Hepatocyte (in vitro differentiated cells): ENCODE data around the gene LRRC36. TPM values are rescaled to one million over a fixed set of nuclear protein-coding genes. Genes with fewer than 3 reads are reported as not detected.

ENCODE experiments used
- DNase-seq: peaks from one replicate; pipeline ENCODE4 v3.0.0-alpha.2; 2016; ENCODE audit warnings: low spot score
- H2AFZ ChIP-seq: fragments of 200-600 bp; sonication (generic); 2 replicates; pipeline ENCODE4 v1.6.0; 2016; ENCODE audit warnings: antibody characterized with exemption, mild to moderate bottlenecking
- H3K27ac ChIP-seq: fragments of 200-600 bp; sonication (generic); 2 replicates; pipeline ENCODE4 v1.5.1; 2016; ENCODE audit warnings: mild to moderate bottlenecking
- H3K27me3 ChIP-seq: fragments of 200-600 bp; sonication (generic); 2 replicates; pipeline ENCODE4 v1.6.1; 2016
- H3K36me3 ChIP-seq: fragments of 200-600 bp; sonication (generic); replicated peaks from 2 replicates; pipeline ENCODE4 v1.5.1; 2016; ENCODE audit warnings: low read depth; ENCODE audit not compliant: insufficient read depth
- H3K4me1 ChIP-seq: fragments of 200-600 bp; sonication (generic); 2 replicates; pipeline ENCODE4 v1.5.1; 2016; ENCODE audit warnings: mild to moderate bottlenecking, moderate library complexity; ENCODE audit not compliant: insufficient read depth
- H3K4me2 ChIP-seq: fragments of 200-600 bp; sonication (generic); 2 replicates; pipeline ENCODE4 v1.6.0; 2016
- H3K4me3 ChIP-seq: fragments of 200-600 bp; sonication (generic); 2 replicates; pipeline ENCODE4 v1.5.1; 2016; ENCODE audit warnings: mild to moderate bottlenecking
- H3K79me2 ChIP-seq: fragments of 200-600 bp; sonication (generic); 2 replicates; pipeline ENCODE4 v1.6.0; 2017; ENCODE audit warnings: mild to moderate bottlenecking
- H3K9me2 ChIP-seq: fragments of 200-600 bp; sonication (generic); replicated peaks from 2 replicates; pipeline ENCODE4 v1.6.0; 2017; ENCODE audit warnings: mild to moderate bottlenecking; ENCODE audit not compliant: insufficient read depth
- H3K9me3 ChIP-seq: fragments of 200-600 bp; sonication (generic); 2 replicates; pipeline ENCODE4 v1.5.1; 2016; ENCODE audit warnings: low read depth, mild to moderate bottlenecking
- H4K20me1 ChIP-seq: fragments of 200-600 bp; sonication (generic); 2 replicates; pipeline ENCODE4 v1.6.0; 2016; ENCODE audit warnings: mild to moderate bottlenecking; ENCODE audit not compliant: insufficient read depth, poor library complexity, severe bottlenecking
- EZH2 ChIP-seq: fragments of 200-600 bp; sonication (generic); IDR thresholded peaks from 2 replicates; pipeline ENCODE4 v1.6.1; 2016; ENCODE audit warnings: antibody characterized with exemption, mild to moderate bottlenecking, borderline replicate concordance
- EZH2phosphoT487 ChIP-seq: fragments of 200-600 bp; sonication (generic); IDR thresholded peaks from one replicate; pipeline ENCODE4 v1.6.1; 2018; ENCODE audit warnings: antibody characterized with exemption, mild to moderate bottlenecking, low read depth, moderate library complexity; ENCODE audit not compliant: unreplicated experiment, severe bottlenecking
- WGBS: methylation state at CpG from one replicate; pipeline ENCODE4 v1.1.6; 2016; ENCODE audit warnings: low lambda C conversion rate; ENCODE audit errors: missing lambda C conversion rate; 5-methylcytosine and 5-hydroxymethylcytosine counted together
- polyA plus RNA-seq: library from polyadenylated mRNA; unstranded; fragments of >200 nt; fragmentation: Nextera tagmentation; extraction: Ambion mirVana; gene quantifications from 2 replicates; pipeline ENCODE4 v1.2.1, GENCODE V29; 2016
- total RNA-seq: library from RNA; depleted of rRNA; stranded (reverse); fragments of >200 nt; gene quantifications from 2 replicates; pipeline ENCODE4 v1.2.3, GENCODE V29; 2014
- TF ChIP-seq, protein P1 (sequence below): fragments of 200-600 bp; sonication (generic); IDR thresholded peaks from 2 replicates; pipeline ENCODE4 v1.5.1; 2016; ENCODE audit warnings: antibody characterized with exemption, mild to moderate bottlenecking; ENCODE audit not compliant: poor library complexity

LRRC36 gene
- total and polyA plus RNA-seq, 2 experiments from 2014 or later = 0.23 to 0.69 TPM

DNA sequence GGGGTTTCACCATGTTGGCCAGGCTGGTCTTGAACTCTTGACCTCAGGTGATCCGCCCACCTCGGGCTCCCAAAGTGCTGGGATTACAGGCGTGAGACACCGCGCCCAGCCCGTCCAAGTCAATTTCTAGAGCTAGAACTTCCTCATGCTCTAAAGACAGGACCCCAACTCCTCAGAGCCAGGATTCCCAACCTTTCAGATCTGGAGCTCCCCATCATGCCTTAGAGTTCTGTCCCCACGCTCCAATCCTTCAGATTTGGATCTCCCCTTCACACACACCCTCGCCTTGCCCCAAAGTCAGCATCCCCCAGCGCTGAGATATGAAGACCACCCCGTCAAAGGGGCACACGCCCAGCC lies 522 bp upstream of the LRRC36 start:
- no peak overlapping the region for H3K27ac ChIP-seq
- TF ChIP-seq, protein P1, sequence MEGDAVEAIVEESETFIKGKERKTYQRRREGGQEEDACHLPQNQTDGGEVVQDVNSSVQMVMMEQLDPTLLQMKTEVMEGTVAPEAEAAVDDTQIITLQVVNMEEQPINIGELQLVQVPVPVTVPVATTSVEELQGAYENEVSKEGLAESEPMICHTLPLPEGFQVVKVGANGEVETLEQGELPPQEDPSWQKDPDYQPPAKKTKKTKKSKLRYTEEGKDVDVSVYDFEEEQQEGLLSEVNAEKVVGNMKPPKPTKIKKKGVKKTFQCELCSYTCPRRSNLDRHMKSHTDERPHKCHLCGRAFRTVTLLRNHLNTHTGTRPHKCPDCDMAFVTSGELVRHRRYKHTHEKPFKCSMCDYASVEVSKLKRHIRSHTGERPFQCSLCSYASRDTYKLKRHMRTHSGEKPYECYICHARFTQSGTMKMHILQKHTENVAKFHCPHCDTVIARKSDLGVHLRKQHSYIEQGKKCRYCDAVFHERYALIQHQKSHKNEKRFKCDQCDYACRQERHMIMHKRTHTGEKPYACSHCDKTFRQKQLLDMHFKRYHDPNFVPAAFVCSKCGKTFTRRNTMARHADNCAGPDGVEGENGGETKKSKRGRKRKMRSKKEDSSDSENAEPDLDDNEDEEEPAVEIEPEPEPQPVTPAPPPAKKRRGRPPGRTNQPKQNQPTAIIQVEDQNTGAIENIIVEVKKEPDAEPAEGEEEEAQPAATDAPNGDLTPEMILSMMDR = no peak
- TF ChIP-seq EZH2phosphoT487 = no peak
- no peak for TF ChIP-seq EZH2
- no peaks in the 10 kb centered on the region for H3K9me2 ChIP-seq
- H4K20me1 ChIP-seq = no peaks in the 10 kb centered on the region
- H3K4me1 ChIP-seq = peaks cover 3% of the 10 kb centered on the region
- H3K9me3 ChIP-seq = no peaks in the 10 kb centered on the region
- H3K79me2 ChIP-seq = no peaks in the 10 kb centered on the region
- peak overlapping the region; percentile 49 for H3K4me3 ChIP-seq
- no peak for DNase-seq
- peaks cover 17% of the 10 kb centered on the region for H3K27me3 ChIP-seq
- no peaks in the 10 kb centered on the region for H3K36me3 ChIP-seq
- WGBS = 52% methylated on average over 11 of the region's 11 CpGs
- H2AFZ ChIP-seq = peak overlapping the region; percentile 94
- H3K4me2 ChIP-seq = peak overlapping the region; percentile 96

DNA sequence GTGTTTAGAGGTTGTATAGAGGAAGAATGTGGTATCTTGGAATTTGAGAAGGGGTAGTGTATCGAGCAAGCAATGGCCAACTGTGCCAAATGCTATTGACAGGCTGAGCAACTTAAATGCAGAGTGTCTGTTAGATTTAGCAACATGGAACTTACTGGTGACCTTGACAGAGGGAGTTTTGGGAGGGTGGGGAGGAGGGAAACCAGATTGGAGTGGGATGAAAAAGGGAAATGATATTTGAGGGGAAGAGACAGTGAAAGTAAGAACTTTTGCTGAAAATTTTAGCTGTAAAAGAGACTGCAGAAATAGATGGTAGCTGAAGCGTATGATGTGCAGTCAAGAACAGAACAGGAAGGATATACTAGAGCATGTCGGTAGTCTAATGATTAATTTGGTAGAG lies 1.1 kb downstream of the LRRC36 start:
- no peaks in the 10 kb centered on the region for H3K79me2 ChIP-seq
- no peak for TF ChIP-seq EZH2
- no peak for TF ChIP-seq EZH2phosphoT487
- TF ChIP-seq, protein P1 = no peak
- H3K9me3 ChIP-seq = no peaks in the 10 kb centered on the region
- H4K20me1 ChIP-seq = no peaks in the 10 kb centered on the region
- 84% methylated on average over 3 of the region's 3 CpGs for WGBS
- H3K4me3 ChIP-seq = no peak overlapping the region
- H3K36me3 ChIP-seq = no peaks in the 10 kb centered on the region
- no peak for DNase-seq
- H3K4me1 ChIP-seq = peaks cover 3% of the 10 kb centered on the region
- H3K27me3 ChIP-seq = peaks cover 12% of the 10 kb centered on the region
- H3K4me2 ChIP-seq = no peak overlapping the region
- H3K27ac ChIP-seq = no peak overlapping the region
- H2AFZ ChIP-seq = no peak overlapping the region
- no peaks in the 10 kb centered on the region for H3K9me2 ChIP-seq

DNA sequence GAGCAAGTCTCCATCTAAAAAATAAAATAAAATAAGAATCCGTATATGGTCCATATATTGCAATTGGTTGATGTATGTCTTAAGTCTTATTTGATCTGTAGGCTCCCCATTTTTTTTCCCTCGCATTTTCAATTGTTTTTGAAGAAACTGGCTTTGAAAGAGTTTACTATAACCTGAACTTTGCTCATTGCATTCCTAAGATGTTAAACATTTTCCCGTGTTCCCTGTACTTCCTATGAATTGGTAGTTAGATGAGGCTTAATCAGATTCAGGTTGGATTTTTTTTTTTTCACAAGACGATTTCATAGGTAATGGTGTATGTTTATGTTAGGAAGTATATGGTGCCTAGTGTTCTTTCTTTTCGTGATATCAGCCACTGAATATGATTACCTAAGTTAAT lies 3.3 kb downstream of the LRRC36 start:
- 54% methylated on average over 5 of the region's 5 CpGs for WGBS
- no peak for TF ChIP-seq EZH2phosphoT487
- TF ChIP-seq, protein P1 = no peak
- TF ChIP-seq EZH2 = no peak
- Histone ChIP-seq H3K79me2 (no peaks in the 10 kb centered on the region), H3K4me2 (no peak overlapping the region), H3K9me3 (no peaks in the 10 kb centered on the region), H2AFZ (no peak overlapping the region), H3K27me3 (no peaks in the 10 kb centered on the region), H3K9me2 (no peaks in the 10 kb centered on the region), H3K36me3 (no peaks in the 10 kb centered on the region), H3K4me3 (no peak overlapping the region), H4K20me1 (no peaks in the 10 kb centered on the region), H3K4me1 (peaks cover 3% of the 10 kb centered on the region), H3K27ac (no peak overlapping the region)
- no peak for DNase-seq

DNA sequence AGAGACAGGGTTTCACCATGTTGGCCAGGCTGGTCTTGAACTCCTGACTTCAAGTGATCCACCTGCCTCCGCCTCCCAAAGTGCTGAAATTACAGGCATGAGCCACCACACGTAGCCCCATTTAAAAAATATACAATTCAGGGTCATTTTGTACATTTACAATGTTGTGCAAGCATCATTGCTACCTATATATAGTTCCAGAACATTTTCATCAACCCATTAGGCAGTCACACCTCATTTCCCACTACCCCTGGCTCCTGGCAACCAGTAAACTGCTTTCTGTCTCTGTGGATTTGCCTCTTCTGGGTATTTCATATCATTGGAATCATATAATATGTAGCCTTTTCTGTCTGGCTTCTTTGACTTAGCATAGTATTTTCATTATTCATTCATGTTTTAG lies 6.7 kb downstream of the LRRC36 start:
- Histone ChIP-seq H2AFZ (no peak overlapping the region), H3K4me2 (no peak overlapping the region), H3K9me2 (no peaks in the 10 kb centered on the region), H3K27ac (no peak overlapping the region), H3K4me1 (peaks cover 3% of the 10 kb centered on the region), H3K79me2 (no peaks in the 10 kb centered on the region), H4K20me1 (no peaks in the 10 kb centered on the region), H3K4me3 (no peak overlapping the region), H3K9me3 (no peaks in the 10 kb centered on the region), H3K36me3 (no peaks in the 10 kb centered on the region), H3K27me3 (no peaks in the 10 kb centered on the region)
- TF ChIP-seq, protein P1 = no peak
- TF ChIP-seq EZH2 = no peak
- TF ChIP-seq EZH2phosphoT487 = no peak
- no peak for DNase-seq
- 66% methylated on average over 2 of the region's 2 CpGs for WGBS
